GM12878 (cell line): ENCODE measurements around the gene LMX1B. TPM values are rescaled to one million over a fixed set of nuclear protein-coding genes. Genes with fewer than 3 reads are reported as not detected.

Experiments
- ATAC-seq: fragments of 200-7000 bp; cut with Tn5 transposase; 3 replicates; pipeline ENCODE4 v1.9.1; 2020; ENCODE audit warnings: mild to moderate bottlenecking, moderate library complexity
- BruUV-seq: library from RNA; stranded (reverse); fragments of 400-500 nt; replicated peaks from 2 replicates; lab custom pipeline; 2021; lab: Mats Ljungman, UMichigan
- CTCF ChIA-PET: fragments of 300-600 bp; sonication (Branson Sonifier 250); formaldehyde crosslinking; extraction: SDS; loops from one replicate; lab custom pipeline; 2021; ENCODE audit warnings: inconsistent platforms; lab: Yijun Ruan, JAX
- POLR2A ChIA-PET: fragments of 350-600 bp; formaldehyde crosslinking; extraction: SDS; loops from one replicate; lab custom pipeline; 2021; ENCODE audit warnings: inconsistent platforms; lab: Charles Lee
- RAD21 ChIA-PET: fragments of 300-600 bp; sonication (Branson Sonifier 250); formaldehyde crosslinking; loops from one replicate; lab custom pipeline; 2023; ENCODE audit warnings: antibody characterized with exemption; ENCODE audit not compliant: unreplicated experiment; lab: Charles Lee
- SMC1A ChIA-PET: fragments of 300-600 bp; sonication (Branson Sonifier 250); formaldehyde crosslinking; loops from one replicate; lab custom pipeline; 2023; ENCODE audit not compliant: unreplicated experiment, uncharacterized antibody; lab: Charles Lee
- DNase-seq: peaks from one replicate; pipeline ENCODE4 v3.0.0-alpha.2; 2011; ENCODE audit warnings: low read depth, low spot score
- FAIRE-seq: peaks from 3 replicates; lab custom pipeline; 2011; peaks lifted over from hg19 to GRCh38; lab: Jason Lieb, UNC
- H2AFZ ChIP-seq: 2 replicates; pipeline ENCODE4 v1.6.0; 2011; ENCODE audit warnings: low read depth, low read length, control low read depth; ENCODE audit not compliant: control insufficient read depth
- H3K27ac ChIP-seq: 2 replicates; pipeline ENCODE4 v1.5.1; 2011; ENCODE audit warnings: control low read depth; ENCODE audit not compliant: control insufficient read depth, insufficient read depth
- H3K27me3 ChIP-seq, 2 experiments: replicated peaks in 1 of 2; 2 replicates each; pipeline versions ENCODE4 v1.6.0 to v1.6.1; 2011; ENCODE audit warnings: low read length in 1 of 2; ENCODE audit not compliant: control insufficient read depth in 2 of 2, insufficient read depth in 2 of 2
- H3K36me3 ChIP-seq, 2 experiments: 2 replicates each; pipeline ENCODE4 v1.5.1; 2011; ENCODE audit warnings: low read length in 1 of 2; ENCODE audit not compliant: control insufficient read depth in 2 of 2, insufficient read depth in 2 of 2
- H3K4me1 ChIP-seq: 2 replicates; pipeline ENCODE4 v1.6.1; 2011; ENCODE audit warnings: mild to moderate bottlenecking, low read length, moderate library complexity, mixed read lengths; ENCODE audit not compliant: control insufficient read depth, insufficient read depth
- H3K4me2 ChIP-seq: 2 replicates; pipeline ENCODE4 v1.6.0; 2011; ENCODE audit warnings: control low read depth; ENCODE audit not compliant: control insufficient read depth, insufficient read depth
- H3K4me3 ChIP-seq: fragments of 200-600 bp; sonication (generic); 2 replicates; pipeline ENCODE4 v1.5.1; 2016
- H3K79me2 ChIP-seq: 2 replicates; pipeline ENCODE4 v1.6.0; 2011; ENCODE audit warnings: low read length; ENCODE audit not compliant: control insufficient read depth, insufficient read depth
- H3K9ac ChIP-seq: 2 replicates; pipeline ENCODE4 v1.8.0; 2011; ENCODE audit warnings: low read length, control low read depth, mixed read lengths; ENCODE audit not compliant: control insufficient read depth, insufficient read depth
- H3K9me3 ChIP-seq: replicated peaks from 3 replicates; pipeline ENCODE4 v1.5.1; 2011; ENCODE audit warnings: mild to moderate bottlenecking, low read length; ENCODE audit not compliant: control insufficient read depth, insufficient read depth
- H4K20me1 ChIP-seq: 2 replicates; pipeline ENCODE4 v1.6.0; 2011; ENCODE audit not compliant: control insufficient read depth, insufficient read depth
- BRCA1 ChIP-seq: IDR thresholded peaks from 2 replicates; pipeline ENCODE4 v1.6.1; 2011; ENCODE audit warnings: low read depth, low read length, improper control_type of control experiment
- E2F8 ChIP-seq: fragments of 450-650 bp; IDR thresholded peaks from 2 replicates; pipeline ENCODE4 v1.6.1; 2018; ENCODE audit warnings: mild to moderate bottlenecking, low read depth, moderate library complexity; ENCODE audit not compliant: partially characterized antibody
- KDM1A ChIP-seq: fragments of 200-600 bp; sonication (generic); IDR thresholded peaks from 2 replicates; pipeline ENCODE4 v1.6.1; 2016; ENCODE audit warnings: borderline replicate concordance
- MYC ChIP-seq: IDR thresholded peaks from 2 replicates; pipeline ENCODE4 v1.6.1; 2011; ENCODE audit warnings: mild to moderate bottlenecking, low read length, moderate library complexity, inconsistent platforms; ENCODE audit not compliant: insufficient read depth, insufficient replicate concordance, insufficient read length, severe bottlenecking
- POLR2A ChIP-seq: IDR thresholded peaks from 2 replicates; pipeline ENCODE4 v1.6.1; 2011; ENCODE audit warnings: low read depth, mild to moderate bottlenecking, low read length
- SRF ChIP-seq, 2 experiments: IDR thresholded peaks; 2 replicates each; pipeline ENCODE4 v1.6.1; 2011; ENCODE audit warnings: low read depth in 2 of 2, low read length in 2 of 2, mild to moderate bottlenecking in 1 of 2, moderate library complexity in 1 of 2
- STAT1 ChIP-seq: fragments of 450-650 bp; conservative IDR thresholded peaks from 2 replicates; pipeline ENCODE4 v1.6.1; 2014; ENCODE audit warnings: antibody characterized with exemption, mild to moderate bottlenecking
- SUPT20H ChIP-seq: IDR thresholded peaks from 2 replicates; pipeline ENCODE4 v1.6.1; 2011; ENCODE audit warnings: low read depth, mild to moderate bottlenecking, low read length, moderate library complexity, borderline replicate concordance; ENCODE audit not compliant: control insufficient read depth
- YY1 ChIP-seq: IDR thresholded peaks from 2 replicates; pipeline ENCODE4 v1.6.1; 2011; ENCODE audit warnings: low read depth, mild to moderate bottlenecking, low read length
- ZBED1 ChIP-seq: IDR thresholded peaks from 2 replicates; pipeline ENCODE4 v1.6.1; 2016; ENCODE audit warnings: borderline replicate concordance
- ZSCAN29 ChIP-seq: fragments of 450-650 bp; IDR thresholded peaks from 2 replicates; pipeline ENCODE4 v1.6.1; 2017; ENCODE audit warnings: mild to moderate bottlenecking, moderate library complexity
- WGBS: methylation state at CpG from one replicate; pipeline ENCODE4 v1.1.6; 2016; ENCODE audit warnings: low lambda C conversion rate; ENCODE audit not compliant: insufficient replicate concordance, insufficient coverage; ENCODE audit errors: missing lambda C conversion rate; 5-methylcytosine and 5-hydroxymethylcytosine counted together
- in situ Hi-C: fragments of 300-500 bp; cut with MboI; formaldehyde crosslinking; loops from 9 replicates; pipeline ENCODE4 v1.14.3; 2018; ENCODE audit warnings: mixed read lengths
- intact Hi-C: fragments of 100-400 bp; cut with micrococcal nuclease; formaldehyde crosslinking; loops from one replicate; pipeline ENCODE4 v1.14.2; 2022; ENCODE audit not compliant: unreplicated experiment
- polyA plus RNA-seq, 11 experiments: library from polyadenylated mRNA; depleted of rRNA in 4 of 11; unstranded in 6 of 11; stranded (reverse) in 5 of 11; fragments of >200 nt; fragmentation: Nextera tagmentation in 4 of 11; fragmentation: Illumina TruSeq in 1 of 11; extraction: Ambion mirVana in 4 of 11; extraction: Trizol in 1 of 11; gene quantifications; 1 replicate in 1 of 11; 2 replicates in 10 of 11; pipeline versions ENCODE4 v1.2.1 to v1.2.3, GENCODE V29; 2011 to 2016; ENCODE audit warnings: inconsistent platforms in 2 of 11, missing spikeins in 2 of 11, low read depth in 1 of 11
- total RNA-seq, 4 experiments: library from RNA; depleted of rRNA in 3 of 4; stranded (reverse); fragments of >200 nt in 3 of 4; fragmentation: Illumina TruSeq in 1 of 4; extraction: Trizol in 1 of 4; gene quantifications; 2 replicates each; pipeline versions ENCODE4 v1.2.1 to v1.2.3, GENCODE V29; 2013 to 2021
- TF ChIP-seq, protein P1 (sequence below): IDR thresholded peaks from 2 replicates; pipeline ENCODE4 v1.6.1; 2011; ENCODE audit warnings: borderline replicate concordance, low read depth, mild to moderate bottlenecking, moderate library complexity, low read length; ENCODE audit not compliant: insufficient read depth, poor library complexity, severe bottlenecking
- TF ChIP-seq, protein P2 (sequence below): fragments of 450-650 bp; IDR thresholded peaks from 2 replicates; pipeline ENCODE4 v1.6.1; 2018; ENCODE audit warnings: borderline replicate concordance, mild to moderate bottlenecking; ENCODE audit not compliant: partially characterized antibody

The LMX1B gene
- total and polyA plus RNA-seq, 10 of the 15 experiments (the other 5 are each of a cell fraction or from before 2014, with no cell fraction given), result not detected

DNA sequence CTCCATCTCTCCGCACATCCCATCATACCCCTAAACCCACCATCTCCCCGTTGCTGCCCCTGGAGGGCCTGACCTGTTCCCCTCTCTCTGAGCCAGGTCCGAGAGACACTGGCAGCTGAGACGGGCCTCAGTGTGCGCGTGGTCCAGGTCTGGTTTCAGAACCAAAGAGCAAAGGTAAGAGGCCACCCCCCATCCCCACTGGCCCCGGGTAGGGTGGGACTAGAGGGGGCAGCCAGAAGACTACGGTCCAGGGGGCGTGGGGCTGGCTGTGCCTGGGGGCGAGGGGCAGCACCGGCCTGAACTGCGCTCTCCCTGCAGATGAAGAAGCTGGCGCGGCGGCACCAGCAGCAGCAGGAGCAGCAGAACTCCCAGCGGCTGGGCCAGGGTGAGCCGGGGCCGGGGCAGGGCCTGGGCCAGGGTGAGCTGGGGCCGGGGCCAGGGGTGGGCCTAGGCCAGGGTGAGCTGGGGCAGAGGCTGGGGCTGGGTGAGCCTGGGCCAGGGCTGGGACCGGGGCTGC, 79.8 kb downstream of the LMX1B start:
- Histone ChIP-seq H3K4me3 (no peak overlapping the region), H4K20me1 (no peaks in the 10 kb centered on the region), H3K9ac (no peak overlapping the region), H2AFZ (no peak overlapping the region), H3K27ac (no peak overlapping the region), H3K4me1 (no peaks in the 10 kb centered on the region), H3K27me3 (peaks cover 0 to 2% of the 10 kb centered on the region in 2 experiments; a peak in 3 of 4 replicates), H3K79me2 (no peaks in the 10 kb centered on the region), H3K36me3 (no peaks in the 10 kb centered on the region), H3K9me3 (no peaks in the 10 kb centered on the region), H3K4me2 (no peak overlapping the region)
- ATAC-seq (no peak), FAIRE-seq (no peak), DNase-seq (no peak)
- intact Hi-C loops, result no loop called here
- BruUV-seq, result no TSS peak
- ChIA-PET RAD21 (no interaction called here), CTCF (interaction anchor here (1.6 kb wide), 1 partner anchor 9 kb away, joined by 4 read pairs; no protein-coding TSS in a partner anchor), POLR2A (no interaction called here), SMC1A (no interaction called here)
- WGBS, result 61% methylated on average over 17 of the region's 20 CpGs
- in situ Hi-C loops, result no loop called here
- TF ChIP-seq MYC, result no peak
- no peak for TF ChIP-seq ZSCAN29
- TF ChIP-seq YY1, result no peak
- no peak for TF ChIP-seq BRCA1
- TF ChIP-seq SUPT20H, result no peak
- TF ChIP-seq, protein P1, sequence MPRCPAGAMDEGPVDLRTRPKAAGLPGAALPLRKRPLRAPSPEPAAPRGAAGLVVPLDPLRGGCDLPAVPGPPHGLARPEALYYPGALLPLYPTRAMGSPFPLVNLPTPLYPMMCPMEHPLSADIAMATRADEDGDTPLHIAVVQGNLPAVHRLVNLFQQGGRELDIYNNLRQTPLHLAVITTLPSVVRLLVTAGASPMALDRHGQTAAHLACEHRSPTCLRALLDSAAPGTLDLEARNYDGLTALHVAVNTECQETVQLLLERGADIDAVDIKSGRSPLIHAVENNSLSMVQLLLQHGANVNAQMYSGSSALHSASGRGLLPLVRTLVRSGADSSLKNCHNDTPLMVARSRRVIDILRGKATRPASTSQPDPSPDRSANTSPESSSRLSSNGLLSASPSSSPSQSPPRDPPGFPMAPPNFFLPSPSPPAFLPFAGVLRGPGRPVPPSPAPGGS, result no peak
- TF ChIP-seq POLR2A, result no peak
- no peak for TF ChIP-seq E2F8
- TF ChIP-seq SRF (IDR thresholded peaks at IDR 0.05; ENCODE audit: low read depth in 2 of 2, low read length in 2 of 2), result no peak
- TF ChIP-seq KDM1A, result no peak
- TF ChIP-seq, protein P2, sequence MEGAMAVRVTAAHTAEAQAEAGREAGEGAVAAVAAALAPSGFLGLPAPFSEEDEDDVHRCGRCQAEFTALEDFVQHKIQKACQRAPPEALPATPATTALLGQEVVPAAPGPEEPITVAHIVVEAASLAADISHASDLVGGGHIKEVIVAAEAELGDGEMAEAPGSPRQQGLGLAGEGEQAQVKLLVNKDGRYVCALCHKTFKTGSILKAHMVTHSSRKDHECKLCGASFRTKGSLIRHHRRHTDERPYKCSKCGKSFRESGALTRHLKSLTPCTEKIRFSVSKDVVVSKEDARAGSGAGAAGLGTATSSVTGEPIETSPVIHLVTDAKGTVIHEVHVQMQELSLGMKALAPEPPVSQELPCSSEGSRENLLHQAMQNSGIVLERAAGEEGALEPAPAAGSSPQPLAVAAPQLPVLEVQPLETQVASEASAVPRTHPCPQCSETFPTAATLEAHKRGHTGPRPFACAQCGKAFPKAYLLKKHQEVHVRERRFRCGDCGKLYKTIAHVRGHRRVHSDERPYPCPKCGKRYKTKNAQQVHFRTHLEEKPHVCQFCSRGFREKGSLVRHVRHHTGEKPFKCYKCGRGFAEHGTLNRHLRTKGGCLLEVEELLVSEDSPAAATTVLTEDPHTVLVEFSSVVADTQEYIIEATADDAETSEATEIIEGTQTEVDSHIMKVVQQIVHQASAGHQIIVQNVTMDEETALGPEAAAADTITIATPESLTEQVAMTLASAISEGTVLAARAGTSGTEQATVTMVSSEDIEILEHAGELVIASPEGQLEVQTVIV, result no peak
- TF ChIP-seq ZBED1, result no peak
- TF ChIP-seq STAT1, result no peak
